Stimulated activated CD8-positive, alpha-beta memory T cell treated with anti-CD3 and anti-CD28 coated beads, Interleukin-4, amount 100 ng/mL, for 4 hours (primary cell): ENCODE data around the gene NUP42.
"Not testable (repeated sequence)": the region's sequence is repeated elsewhere in the genome, so short reads cannot be mapped to it uniquely, and the experiment has no call there.

Source experiments
- DNase-seq, 2 donors: peaks; one replicate each; pipeline ENCODE4 v3.0.0-alpha.2; 2020; ENCODE audit warnings: low read depth in 2 of 2, low spot score in 1 of 2

NUP42 gene

DNA sequence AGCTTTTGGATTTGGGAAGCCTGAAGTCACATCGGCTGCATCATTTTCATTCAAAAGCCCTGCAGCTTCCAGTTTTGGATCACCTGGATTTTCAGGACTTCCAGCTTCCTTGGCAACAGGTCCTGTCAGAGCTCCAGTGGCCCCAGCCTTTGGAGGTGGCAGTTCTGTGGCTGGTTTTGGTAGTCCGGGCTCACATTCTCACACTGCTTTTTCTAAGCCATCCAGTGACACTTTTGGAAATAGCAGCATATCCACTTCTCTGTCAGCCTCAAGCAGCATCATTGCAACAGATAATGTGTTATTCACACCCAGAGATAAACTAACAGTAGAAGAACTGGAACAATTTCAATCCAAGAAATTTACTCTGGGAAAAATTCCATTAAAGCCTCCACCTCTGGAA is 18.5 kb downstream of the NUP42 start:
- no peak for DNase-seq

DNA sequence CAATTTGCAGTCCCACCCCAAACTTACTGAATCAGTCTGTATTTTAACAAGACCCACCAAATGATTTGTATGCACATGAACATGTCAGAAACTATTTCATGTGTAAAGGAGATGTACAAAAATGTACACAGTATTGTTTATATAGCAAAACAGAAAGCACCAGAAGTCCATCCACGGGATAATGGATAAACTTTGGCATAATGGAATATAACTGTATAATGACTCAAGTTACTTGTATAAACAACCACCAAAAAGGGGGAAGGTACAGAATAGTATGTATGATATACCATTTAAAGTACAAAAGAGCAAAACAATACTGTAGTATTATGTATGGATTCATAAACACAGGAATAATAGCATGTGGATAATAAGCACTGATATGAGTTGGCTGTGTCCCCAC is 22.4 kb downstream of the NUP42 start:
- DNase-seq = no peak

DNA sequence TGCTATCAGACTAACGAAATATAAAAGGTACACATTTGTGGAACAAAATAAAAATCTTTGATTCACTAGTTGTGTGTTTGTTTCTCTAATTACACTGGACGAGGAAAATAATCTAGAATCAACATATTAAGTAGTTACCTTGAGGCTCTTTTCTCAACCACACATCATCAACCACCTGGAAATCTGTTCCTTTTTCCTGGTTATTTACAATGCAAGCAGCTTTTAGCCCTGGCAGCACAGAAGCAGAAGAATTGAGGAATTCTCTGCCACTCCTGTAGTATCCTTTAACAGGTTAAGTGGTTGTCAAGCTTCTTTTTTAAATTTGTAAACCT is 23.7 kb downstream of the NUP42 start:
- no peak for DNase-seq

DNA sequence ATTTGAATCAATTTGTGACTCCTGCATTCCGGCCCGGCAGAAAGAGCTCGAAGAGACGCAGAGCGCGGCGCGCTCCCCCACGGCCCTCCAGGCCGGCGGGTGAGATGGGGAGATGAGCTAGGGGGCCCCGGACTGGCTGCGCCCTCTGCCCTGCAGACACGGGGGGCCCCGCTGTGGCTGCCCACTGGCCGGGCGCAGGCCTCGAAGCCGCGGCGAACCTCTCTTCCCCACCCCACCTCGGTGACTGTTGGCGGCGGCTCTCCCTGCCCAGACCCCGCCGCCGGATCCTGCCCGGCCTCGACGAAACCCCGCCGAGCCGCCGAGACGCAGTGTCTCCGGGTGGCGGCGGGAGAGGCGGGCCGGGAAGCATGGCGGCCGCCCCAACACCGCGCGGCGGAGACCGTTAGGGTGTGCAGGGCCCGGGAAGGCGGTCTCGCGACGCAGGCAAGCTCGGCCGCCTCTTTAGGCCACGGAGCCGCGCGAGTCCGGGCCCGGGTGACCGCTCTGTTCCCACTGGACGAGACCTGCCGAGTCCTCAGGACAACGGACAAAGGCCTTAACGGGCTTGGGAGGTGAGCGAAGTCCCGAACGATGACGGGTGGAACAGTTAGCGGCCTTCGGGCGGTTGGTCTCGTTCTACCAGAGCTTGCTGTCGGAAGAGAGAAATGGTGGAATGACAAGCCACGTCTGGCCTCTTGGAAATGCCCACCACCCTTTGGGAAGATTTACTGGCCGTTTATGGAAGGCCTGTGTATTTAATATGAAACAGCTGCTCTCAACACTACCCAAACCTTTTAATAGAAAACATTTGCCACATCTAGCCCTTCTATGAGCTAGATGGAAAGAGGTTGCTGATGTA is 24.3 kb downstream of the NUP42 start:
- DNase-seq = no peak

DNA sequence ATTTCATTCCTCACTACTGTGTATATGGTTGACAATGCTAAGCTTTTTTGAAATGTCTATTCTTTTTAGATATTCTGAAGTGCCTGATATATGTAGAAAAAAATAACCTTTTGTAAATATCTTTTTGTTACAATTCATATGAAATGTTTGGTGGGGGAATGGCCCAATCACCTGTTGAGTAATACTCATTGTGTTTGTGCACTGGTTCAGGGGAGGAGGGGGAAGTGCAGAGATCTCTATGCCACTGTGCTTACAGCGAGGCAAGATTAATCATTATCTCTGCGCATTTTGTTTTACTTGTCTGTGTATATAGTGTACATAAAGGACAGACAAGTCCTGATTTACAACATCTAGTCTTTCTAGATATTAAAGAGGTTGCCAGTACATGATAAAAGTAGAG is 25.2 kb downstream of the NUP42 start:
- DNase-seq = no peak

DNA sequence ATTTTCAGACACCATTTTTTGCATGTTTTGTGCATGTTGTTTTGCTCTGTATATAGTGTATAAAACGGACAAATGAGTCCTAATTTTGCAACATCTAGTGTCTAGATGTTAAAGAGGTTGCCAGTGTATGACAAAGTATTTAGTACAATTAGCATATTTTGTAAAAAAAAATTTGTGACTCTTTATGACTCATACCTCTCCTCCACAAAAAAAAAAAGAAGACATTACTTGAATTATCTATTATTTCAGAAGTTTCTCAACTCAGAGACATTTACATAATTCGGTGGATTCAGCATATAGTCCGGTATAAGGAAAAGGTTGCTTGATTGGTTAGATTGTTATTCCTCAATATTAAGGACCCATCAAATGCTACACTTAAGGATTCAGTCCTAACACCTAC is 26.0 kb downstream of the NUP42 start:
- DNase-seq = no peak

DNA sequence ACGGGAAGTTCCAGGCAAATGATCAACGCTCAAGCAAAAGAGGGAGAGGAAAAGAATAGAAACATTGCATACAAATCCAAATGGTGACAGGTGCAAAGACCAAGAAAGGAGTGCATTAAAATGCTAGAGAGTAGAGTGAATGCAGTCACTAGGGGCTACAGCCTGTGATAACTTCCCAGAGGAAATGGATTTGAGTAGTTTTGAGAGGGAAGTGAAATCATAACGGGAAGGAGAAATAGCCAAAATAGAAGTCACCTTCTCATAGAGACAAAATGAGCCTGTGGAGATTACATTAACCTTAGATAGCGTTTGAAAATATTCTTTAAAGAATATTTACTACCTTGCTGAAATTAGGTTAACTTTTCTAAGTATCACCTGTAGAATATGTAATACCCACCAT is 26.5 kb downstream of the NUP42 start:
- DNase-seq = no peak

DNA sequence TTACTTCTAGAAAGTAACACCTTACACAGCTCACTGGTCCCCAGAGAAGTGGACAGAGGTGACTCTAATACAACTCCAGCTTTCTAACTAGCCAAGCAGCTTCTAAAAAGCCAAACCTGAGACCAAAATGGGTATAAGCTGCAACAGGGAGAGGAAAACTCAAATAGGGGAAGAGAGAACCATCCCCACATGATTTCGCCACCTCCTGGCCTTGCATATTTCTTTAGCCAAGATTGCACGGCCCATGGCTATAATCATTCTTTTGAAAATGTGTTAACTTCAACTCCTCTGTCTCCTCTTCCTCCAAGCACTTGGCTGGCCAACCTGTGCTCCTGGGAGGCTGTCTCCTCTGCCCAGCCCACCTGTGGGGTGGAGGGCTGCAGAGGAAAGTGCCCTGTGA is 28.7 kb downstream of the NUP42 start:
- DNase-seq = no peak

DNA sequence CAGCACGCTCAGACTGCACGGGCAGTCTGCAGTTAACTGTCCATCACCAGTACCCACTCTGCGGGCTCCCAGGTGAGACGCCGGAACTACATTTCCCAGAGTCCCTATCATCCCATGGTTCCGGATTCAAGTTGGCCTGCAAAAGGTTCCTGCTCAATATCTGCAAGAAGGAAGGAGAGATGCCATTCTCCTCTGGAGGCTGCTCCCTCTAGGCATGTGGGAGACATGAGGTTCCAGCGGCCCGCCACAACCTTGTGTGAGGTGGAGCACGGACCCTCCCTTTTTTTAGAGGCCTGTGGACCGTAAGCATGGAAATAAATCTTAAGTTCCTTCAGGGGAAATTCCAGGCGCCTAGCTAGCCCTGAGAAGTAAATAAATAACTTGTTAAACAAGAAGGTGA is 29.7 kb downstream of the NUP42 start:
- no peak for DNase-seq

DNA sequence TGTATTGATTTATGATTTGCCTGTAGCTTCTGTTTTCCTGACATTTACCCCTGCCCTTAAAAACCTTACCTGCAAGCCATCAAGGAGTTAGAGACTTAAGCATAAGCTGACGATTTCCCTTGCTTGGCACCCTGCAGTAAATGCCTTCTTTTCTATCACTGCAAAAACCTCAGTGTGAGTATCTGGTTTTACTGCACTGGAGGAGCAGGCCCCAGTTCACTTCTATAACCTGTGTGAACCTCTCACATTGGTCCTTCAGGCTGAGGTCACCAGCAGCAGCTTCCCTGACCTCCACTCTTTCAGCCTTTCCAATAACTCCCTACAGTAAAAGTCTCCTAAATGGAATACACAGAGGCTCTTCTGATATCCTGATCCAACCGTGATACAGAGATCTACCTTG is 30.5 kb downstream of the NUP42 start:
- DNase-seq = no peak

DNA sequence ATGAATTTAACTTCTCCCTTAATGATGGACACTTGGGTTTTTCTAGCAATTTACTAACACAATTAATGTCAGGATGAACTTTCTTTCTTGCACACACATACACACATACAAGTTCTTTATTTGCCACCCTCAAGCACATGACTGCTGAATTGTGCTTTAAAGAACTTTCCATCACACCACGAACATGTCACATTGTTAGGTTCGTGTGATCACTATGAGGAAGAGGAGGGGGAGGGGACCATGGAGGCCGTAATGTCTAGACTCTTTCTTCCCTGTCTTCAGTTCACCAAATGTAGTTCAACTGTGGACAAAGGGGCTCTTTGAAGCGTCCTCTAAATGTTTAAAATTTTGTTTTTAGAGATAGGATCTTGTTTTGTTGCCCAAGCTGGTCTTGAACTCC is 31.0 kb downstream of the NUP42 start:
- DNase-seq = no peak

DNA sequence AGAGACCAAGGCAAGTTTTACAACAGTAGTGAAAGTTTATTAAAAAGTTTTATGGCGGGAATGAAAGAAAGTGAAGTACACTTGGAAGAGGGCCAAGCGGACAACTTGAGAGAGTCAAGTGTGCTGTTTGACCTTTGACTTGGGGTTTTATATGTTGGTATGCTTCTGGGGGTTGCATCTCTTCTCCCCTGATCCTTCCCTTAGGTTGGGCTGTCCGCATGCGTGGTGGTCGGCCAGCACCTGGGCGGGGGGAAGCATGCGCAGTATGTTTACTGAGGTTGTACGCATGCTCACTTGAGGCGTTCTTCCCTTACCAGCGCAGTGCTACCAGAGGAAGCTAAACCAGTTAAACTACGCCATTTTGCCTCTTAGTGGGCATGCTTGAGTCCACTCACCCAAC is 31.9 kb downstream of the NUP42 start:
- no peak for DNase-seq

DNA sequence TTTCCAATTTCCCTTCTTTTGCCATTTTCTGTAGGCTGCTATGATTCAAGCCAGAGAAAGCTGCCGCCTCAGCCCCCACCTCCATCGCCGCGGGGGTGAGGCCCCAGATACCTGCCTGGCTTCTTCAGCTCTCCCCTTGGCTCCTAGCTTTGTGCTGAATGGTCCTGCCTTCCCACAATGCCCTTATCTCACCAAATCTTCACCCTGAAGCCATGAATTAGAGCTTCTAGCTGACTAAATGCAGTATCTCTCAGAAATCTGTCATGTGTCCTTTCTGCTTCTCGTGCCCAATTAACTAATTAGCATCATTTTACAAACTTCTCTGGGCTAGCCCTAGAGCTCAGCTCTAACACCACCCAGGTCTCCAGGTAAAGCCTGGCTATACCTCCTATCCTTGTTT is 32.6 kb downstream of the NUP42 start:
- no peak for DNase-seq

DNA sequence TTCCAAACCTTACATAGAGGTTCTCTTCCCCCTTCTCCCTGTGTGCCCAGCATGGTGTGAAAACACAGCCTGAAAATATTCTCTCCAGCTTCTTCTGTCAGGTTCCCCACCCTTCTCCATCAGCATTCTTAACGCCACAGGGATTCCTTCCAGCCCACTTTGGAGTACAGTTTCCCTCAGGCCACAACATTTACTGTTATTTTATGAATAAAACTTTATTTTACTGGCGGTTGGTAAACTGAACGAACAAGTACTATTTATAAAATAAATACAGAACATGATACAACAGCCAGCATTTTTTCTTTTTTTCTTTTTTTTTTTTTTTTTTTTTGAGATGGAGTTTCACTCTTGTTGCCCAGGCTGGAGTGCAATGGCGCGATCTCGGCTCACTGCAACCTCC is 33.1 kb downstream of the NUP42 start:
- no peak for DNase-seq

DNA sequence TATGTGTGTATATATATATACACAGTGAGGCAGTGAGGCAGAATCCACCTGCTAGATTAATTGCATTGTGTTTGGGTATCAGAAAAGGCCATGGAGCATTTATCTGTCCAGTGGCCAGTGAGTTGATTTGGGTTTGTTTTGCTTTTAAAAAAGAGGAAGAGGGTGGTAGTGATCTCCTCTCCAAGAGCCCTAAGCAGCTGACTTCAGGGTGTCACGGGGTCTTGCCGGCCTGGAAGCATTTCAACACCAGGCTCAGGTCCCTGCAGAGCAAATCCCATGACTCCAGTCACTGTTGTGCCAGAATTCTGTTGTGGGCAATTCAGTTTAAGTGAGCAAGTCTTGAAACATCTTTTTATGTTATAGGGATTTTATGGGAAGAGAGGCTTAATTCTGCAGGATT is 34.2 kb downstream of the NUP42 start:
- no peak for DNase-seq

DNA sequence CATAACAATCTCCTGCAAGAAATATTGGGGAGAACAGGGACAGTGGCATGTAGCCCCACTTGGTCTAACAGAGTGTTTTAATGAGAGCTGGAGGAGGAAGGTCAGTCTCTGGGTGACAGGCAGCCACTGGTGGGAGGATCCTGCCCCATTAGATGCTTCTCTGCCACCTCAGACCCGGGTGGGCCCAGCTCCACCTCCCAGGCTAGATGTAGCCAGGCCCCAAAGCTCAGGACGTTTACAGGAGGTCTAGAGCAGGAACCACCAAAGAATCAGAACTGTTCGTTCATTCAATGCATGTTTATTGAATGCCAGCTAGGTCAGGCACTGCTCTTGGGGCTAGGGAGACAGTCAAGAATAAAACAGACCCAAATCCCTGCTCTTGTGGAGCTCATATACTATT is 36.3 kb downstream of the NUP42 start:
- DNase-seq = no peak

DNA sequence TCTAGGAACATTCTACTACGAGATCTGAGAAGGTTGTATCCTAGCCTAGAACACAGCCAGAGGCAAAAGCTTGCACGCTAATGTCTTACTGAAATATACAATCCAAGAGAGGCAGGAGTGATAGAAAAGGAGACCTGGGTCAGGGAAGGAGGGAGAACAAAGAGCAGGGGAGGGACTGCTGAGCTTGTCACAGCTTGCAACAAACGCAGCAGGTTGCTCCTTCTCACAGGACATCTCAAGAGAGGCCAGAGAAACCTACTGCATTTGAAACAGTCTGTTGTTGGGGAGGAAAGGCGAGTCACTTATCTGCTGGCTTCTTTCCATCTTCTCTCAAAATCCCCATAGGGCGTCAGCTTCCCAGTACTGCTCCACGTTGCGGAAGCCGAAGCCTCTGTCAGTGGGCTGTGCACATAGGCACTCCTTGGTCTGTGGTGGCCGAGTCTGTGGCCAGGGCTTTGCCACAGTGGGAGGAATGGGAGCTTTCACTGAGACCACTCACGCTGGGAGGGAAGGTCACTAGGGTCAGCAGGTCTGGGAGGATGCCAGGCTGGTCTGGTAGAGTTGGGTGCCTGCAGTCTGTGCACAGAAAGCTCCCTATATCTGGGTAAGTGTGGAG is 39.0 kb downstream of the NUP42 start:
- no peak for DNase-seq

DNA sequence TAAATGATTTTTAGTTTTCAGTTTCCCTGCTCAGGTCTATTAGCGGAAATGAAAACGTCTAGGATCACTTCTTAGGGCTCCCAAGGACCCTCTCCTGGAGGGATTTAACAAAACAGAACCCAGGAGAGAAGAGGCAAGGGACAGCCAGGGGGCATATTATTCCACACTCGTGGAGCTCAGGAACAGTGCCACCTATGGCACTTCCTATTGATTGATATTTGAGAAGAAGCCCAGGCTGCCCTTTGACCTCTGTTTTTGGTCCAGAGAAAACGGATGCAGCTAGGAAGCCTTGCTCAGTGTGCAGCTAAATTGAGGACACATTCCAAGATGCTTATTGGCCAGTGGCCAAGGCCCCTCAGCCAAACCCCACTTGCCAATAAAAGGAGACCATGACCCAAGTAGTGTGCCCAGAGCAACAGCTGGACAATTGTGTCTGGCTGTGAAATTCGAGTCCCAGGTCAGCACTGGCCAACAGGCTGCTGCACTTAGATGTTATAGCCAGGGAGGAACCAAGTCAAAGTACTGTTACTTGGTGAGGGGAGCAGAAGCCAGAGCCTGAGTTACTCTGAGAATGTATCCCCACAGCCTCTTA is 40.7 kb downstream of the NUP42 start:
- no peak for DNase-seq

DNA sequence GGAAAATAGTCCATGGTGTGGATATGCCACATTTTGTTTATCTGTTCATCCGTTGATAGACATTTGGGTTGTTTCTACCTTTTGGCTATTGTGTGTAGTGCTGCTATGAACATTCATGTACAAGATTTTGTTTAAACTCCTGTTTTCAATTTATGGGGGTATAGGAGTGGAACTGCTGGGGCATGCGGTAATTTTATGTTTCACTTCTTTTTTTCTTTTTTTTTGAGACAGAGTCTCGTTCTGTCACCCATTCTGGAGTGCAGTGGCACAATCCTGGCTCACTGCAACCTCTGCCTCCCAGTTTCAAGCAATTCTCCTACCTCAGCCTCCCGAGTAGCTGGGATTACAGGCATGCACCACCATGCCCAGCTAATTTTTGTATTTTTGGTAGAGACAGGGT is 42.5 kb downstream of the NUP42 start:
- not testable (repeated sequence) for DNase-seq

DNA sequence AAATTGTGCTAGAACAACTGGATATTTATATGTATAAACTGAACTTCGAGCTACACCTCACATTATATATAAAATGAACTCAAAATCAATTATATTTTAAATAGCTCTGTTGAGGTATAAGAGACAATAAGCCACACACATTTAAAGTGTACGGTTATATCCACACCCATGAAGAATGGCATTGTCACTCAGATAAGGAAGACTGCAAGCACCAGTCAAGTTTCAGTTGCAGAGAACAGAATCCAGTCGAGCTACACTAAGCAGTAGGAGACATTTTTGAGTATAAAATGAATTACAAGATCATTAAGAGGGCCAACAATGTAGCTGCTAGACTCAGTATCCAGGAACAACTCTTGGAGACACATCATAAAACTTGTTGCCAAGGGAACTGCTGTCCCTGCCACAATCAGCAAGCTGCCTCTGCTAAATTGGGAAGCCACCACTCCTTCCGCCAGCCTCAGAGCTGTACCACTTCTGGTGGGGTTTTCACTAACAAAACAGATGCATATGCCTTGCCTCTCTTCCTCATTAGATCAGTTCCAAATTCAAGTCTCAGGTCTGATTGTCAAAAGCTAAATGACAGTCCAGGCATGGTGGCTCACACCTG is 45.1 kb downstream of the NUP42 start:
- DNase-seq = no peak

DNA sequence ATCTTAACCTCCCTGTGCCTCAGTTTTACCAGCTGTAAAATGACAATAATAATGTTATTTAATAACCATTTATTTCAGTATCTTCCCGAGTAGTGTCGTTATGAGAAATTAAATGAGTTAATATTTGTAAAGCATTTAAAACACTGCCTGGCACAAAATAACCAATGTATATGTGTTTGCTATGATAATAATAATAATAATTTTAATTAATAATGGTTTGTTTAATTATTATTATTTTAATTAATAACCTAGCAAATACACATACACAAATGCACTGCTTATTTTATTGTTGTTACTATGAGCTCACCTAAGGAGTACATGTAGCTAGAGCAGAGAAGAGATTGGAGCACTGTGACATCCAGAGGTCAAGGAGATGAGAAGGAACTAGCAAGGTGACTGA is 46.6 kb downstream of the NUP42 start:
- no peak for DNase-seq

DNA sequence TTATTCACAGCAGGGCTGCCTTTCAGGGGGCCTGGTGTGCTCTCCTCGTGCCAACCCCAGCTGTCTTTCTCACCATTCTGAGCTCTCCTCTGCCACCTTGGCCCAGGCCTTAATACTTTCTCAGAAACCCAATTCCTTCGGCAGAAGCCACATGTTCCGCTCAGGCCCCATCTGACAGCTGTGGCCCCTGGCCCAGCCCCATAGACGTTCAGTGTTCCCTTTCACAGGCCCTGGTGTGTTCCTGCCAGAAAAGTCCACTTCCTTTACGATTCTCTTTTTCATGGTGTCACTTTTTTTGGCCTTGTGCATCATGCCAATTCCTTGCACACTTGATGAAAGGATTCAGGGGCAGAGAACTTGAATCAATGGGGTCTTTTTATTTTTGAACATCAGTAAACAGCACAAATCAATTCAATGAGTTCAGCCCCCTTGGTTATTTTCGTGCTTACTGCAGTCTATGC is 48.8 kb downstream of the NUP42 start:
- DNase-seq = no peak
